ENCODE measurements around the gene SEMA6B. TPM values are rescaled to one million over a fixed set of nuclear protein-coding genes. Genes with fewer than 3 reads are reported as not detected.

SEMA6B gene
- polyA plus RNA-seq, 1 donor (not counting 4 experiments of a cell fraction or from before 2014, with no cell fraction given), result 0.41 TPM

DNA sequence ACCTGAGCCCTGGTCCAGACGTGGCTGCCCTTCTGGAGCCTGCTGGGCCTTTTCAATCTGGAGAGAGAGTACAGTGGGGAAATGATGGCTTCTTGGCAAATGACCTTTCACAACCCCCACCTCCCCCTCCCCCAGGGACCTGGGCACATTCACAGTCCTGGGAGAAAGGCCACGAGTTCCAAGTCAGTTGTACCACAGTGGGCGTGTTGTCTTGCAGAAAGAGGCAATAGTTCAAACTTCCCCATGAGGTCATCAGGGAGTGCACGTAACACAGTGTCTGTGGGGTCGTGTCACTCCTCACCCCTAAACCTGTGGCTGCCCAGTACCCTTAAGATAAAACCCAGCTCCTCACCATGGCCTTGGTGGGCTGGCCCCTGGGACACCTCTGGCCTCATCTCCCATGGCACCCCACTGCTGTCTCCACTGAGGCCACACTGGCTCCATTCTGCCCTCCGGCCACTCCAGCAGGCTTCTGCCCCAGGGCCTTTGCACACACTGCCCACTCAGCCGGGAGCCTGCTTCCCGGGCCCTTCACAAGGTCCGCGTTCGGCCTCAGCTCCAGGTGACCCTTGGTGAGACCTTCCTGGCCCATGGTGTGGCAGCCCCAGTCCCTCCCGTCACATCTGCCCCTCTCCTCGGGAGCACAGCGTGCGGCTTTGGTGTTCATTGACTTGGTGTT lies 54.5 kb downstream of the SEMA6B start:
- FAIRE-seq (no peak), DNase-seq (ENCODE audit: low read depth, low spot score) (no peak)
- no peaks in the 10 kb centered on the region for H3K9me3 ChIP-seq (ENCODE audit: control insufficient read depth, low read depth, low read length)
- no peak overlapping the region for H3K4me2 ChIP-seq (ENCODE audit: control insufficient read depth, extremely low read depth, insufficient read depth, low read depth, low read length)
- no peaks in the 10 kb centered on the region for H3K27me3 ChIP-seq (ENCODE audit: control insufficient read depth, extremely low read depth, insufficient read depth, low read length)
- H3K9ac ChIP-seq (ENCODE audit: control insufficient read depth, extremely low read depth, insufficient read depth, low read length), result no peak overlapping the region
- peaks cover 2% of the 10 kb centered on the region for H3K9me1 ChIP-seq (ENCODE audit: control insufficient read depth, extremely low read depth, insufficient read depth, low read length)
- H3K27ac ChIP-seq (ENCODE audit: control insufficient read depth, insufficient read depth, low read length), result no peak overlapping the region
- TF ChIP-seq, protein P1, sequence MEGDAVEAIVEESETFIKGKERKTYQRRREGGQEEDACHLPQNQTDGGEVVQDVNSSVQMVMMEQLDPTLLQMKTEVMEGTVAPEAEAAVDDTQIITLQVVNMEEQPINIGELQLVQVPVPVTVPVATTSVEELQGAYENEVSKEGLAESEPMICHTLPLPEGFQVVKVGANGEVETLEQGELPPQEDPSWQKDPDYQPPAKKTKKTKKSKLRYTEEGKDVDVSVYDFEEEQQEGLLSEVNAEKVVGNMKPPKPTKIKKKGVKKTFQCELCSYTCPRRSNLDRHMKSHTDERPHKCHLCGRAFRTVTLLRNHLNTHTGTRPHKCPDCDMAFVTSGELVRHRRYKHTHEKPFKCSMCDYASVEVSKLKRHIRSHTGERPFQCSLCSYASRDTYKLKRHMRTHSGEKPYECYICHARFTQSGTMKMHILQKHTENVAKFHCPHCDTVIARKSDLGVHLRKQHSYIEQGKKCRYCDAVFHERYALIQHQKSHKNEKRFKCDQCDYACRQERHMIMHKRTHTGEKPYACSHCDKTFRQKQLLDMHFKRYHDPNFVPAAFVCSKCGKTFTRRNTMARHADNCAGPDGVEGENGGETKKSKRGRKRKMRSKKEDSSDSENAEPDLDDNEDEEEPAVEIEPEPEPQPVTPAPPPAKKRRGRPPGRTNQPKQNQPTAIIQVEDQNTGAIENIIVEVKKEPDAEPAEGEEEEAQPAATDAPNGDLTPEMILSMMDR (optimal IDR thresholded peaks at IDR 0.05 in 1 of 3, IDR thresholded peaks at IDR 0.05 in 1 of 3, conservative IDR thresholded peaks at IDR 0.05 in 1 of 3; ENCODE audit: extremely low read depth in 1 of 3, insufficient read depth in 2 of 3, low read length in 3 of 3), result no peak
- no peak for TF ChIP-seq EZH2 (IDR thresholded peaks at IDR 0.05; ENCODE audit: low read length)
- no peak overlapping the region for H3K4me3 ChIP-seq (ENCODE audit: control insufficient read depth in 2 of 3, extremely low read depth in 1 of 3, insufficient read depth in 2 of 3, low read depth in 1 of 3, low read length in 3 of 3)
- no peaks in the 10 kb centered on the region for H4K20me1 ChIP-seq (ENCODE audit: control insufficient read depth, extremely low read depth, insufficient read depth, low read length)
- peaks cover 8% of the 10 kb centered on the region for H3K4me1 ChIP-seq (ENCODE audit: control insufficient read depth, extremely low read depth, insufficient read depth, low read length)
- dilution Hi-C loops (cut with MboI; ENCODE audit: extremely low pct_ligation_motif_present, low sequenced_read_pairs), result no loop called here
- peaks cover 13 to 15% of the 10 kb centered on the region in 2 experiments for H3K36me3 ChIP-seq (ENCODE audit: control insufficient read depth in 2 of 2, extremely low read depth in 1 of 2, insufficient read depth in 2 of 2, low read length in 2 of 2)
- no peak overlapping the region for H2AFZ ChIP-seq (ENCODE audit: control insufficient read depth, low read length)
- no peaks in the 10 kb centered on the region for H3K79me2 ChIP-seq (ENCODE audit: control insufficient read depth, insufficient read depth, low read length)

DNA sequence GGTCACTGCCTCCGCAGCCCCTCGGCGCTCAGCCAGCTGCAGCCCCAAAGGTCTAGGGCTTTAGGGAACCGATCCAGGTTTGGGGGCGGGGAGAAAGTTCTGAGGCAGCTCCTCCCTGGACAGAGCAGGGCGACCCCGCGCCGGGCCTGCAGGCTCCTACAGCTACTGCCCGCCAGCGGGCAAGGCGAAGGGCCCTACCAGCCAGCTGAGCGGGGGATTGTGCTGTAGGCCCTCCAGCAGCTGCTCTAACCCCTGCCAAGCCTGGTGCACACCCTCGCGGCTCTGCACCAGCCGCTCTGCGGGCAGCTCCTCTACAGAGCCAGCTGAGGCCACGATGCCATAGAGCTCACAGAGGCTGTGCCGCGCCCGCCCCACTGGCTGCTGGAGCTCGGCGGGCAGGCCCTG lies 55.2 kb downstream of the SEMA6B start:
- no peak overlapping the region for H3K27ac ChIP-seq (ENCODE audit: control insufficient read depth, insufficient read depth, low read length)
- FAIRE-seq, result no peak
- no peak for TF ChIP-seq EZH2 (IDR thresholded peaks at IDR 0.05; ENCODE audit: low read length)
- TF ChIP-seq, protein P1 (optimal IDR thresholded peaks at IDR 0.05 in 1 of 3, IDR thresholded peaks at IDR 0.05 in 1 of 3, conservative IDR thresholded peaks at IDR 0.05 in 1 of 3; ENCODE audit: extremely low read depth in 1 of 3, insufficient read depth in 2 of 3, low read length in 3 of 3), result no peak
- dilution Hi-C loops (cut with MboI; ENCODE audit: extremely low pct_ligation_motif_present, low sequenced_read_pairs), result no loop called here
- peaks cover 2% of the 10 kb centered on the region for H3K9me1 ChIP-seq (ENCODE audit: control insufficient read depth, extremely low read depth, insufficient read depth, low read length)
- H2AFZ ChIP-seq (ENCODE audit: control insufficient read depth, low read length), result no peak overlapping the region
- H3K79me2 ChIP-seq (ENCODE audit: control insufficient read depth, insufficient read depth, low read length), result no peaks in the 10 kb centered on the region
- no peaks in the 10 kb centered on the region for H3K27me3 ChIP-seq (ENCODE audit: control insufficient read depth, extremely low read depth, insufficient read depth, low read length)
- H3K36me3 ChIP-seq (ENCODE audit: control insufficient read depth in 2 of 2, extremely low read depth in 1 of 2, insufficient read depth in 2 of 2, low read length in 2 of 2), result peaks cover 13 to 15% of the 10 kb centered on the region in 2 experiments
- H3K4me3 ChIP-seq (ENCODE audit: control insufficient read depth in 2 of 3, extremely low read depth in 1 of 3, insufficient read depth in 2 of 3, low read depth in 1 of 3, low read length in 3 of 3), result no peak overlapping the region
- no peak for DNase-seq (ENCODE audit: low read depth, low spot score)
- peaks cover 8% of the 10 kb centered on the region for H3K4me1 ChIP-seq (ENCODE audit: control insufficient read depth, extremely low read depth, insufficient read depth, low read length)
- H3K9me3 ChIP-seq (ENCODE audit: control insufficient read depth, low read depth, low read length), result no peaks in the 10 kb centered on the region
- H4K20me1 ChIP-seq (ENCODE audit: control insufficient read depth, extremely low read depth, insufficient read depth, low read length), result no peaks in the 10 kb centered on the region
- H3K9ac ChIP-seq (ENCODE audit: control insufficient read depth, extremely low read depth, insufficient read depth, low read length), result no peak overlapping the region
- no peak overlapping the region for H3K4me2 ChIP-seq (ENCODE audit: control insufficient read depth, extremely low read depth, insufficient read depth, low read depth, low read length)

All from keratinocyte (primary cell).